Measurements from ENCODE around the gene TRIO.

TRIO gene

DNA sequence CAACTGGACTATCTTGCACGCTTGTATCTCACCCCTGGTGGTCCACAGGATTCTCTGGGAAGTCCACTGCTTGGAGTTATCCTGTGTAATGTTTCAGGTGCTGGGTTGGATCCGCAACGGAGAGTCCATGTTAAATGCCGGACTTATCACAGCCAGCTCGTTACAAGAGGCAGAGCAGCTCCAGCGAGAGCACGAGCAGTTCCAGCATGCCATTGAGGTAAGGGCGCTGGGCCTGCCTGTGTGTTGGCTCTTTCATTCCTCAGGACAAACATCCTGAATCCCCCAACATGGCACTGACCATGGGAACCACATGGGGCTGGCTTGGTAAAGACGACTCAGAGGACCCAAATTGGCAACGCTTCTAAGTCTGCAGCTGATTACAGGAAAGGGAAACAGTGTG is 223.6 kb downstream of the TRIO start:
- H3K4me3 ChIP-seq (ENCODE audit: low read depth, low read length) = no peak overlapping the region
- no peak for DNase-seq (ENCODE audit: low read depth)
- TF ChIP-seq, protein P1, sequence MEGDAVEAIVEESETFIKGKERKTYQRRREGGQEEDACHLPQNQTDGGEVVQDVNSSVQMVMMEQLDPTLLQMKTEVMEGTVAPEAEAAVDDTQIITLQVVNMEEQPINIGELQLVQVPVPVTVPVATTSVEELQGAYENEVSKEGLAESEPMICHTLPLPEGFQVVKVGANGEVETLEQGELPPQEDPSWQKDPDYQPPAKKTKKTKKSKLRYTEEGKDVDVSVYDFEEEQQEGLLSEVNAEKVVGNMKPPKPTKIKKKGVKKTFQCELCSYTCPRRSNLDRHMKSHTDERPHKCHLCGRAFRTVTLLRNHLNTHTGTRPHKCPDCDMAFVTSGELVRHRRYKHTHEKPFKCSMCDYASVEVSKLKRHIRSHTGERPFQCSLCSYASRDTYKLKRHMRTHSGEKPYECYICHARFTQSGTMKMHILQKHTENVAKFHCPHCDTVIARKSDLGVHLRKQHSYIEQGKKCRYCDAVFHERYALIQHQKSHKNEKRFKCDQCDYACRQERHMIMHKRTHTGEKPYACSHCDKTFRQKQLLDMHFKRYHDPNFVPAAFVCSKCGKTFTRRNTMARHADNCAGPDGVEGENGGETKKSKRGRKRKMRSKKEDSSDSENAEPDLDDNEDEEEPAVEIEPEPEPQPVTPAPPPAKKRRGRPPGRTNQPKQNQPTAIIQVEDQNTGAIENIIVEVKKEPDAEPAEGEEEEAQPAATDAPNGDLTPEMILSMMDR (conservative IDR thresholded peaks at IDR 0.05; ENCODE audit: low read depth, low read length) = no peak

DNA sequence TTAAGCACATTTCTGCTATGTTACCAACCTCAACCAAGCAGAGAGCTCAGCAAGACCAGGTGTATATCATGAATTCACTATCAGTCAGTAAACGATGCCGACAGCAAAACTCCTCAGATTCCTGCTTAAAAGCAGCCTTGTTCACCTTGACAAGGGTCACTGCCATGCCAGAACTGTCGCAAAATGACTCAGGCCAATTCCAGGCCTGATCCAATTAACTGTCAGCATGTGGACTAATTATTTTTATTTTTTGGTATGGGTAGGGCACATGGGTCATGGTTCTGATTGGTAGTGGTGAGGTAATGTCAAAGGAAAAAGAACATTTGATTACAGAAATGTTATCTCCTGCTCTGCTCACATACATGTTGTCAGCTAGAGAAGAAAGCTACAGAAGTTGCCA is 224.2 kb downstream of the TRIO start:
- no peak overlapping the region for H3K4me3 ChIP-seq (ENCODE audit: low read depth, low read length)
- TF ChIP-seq, protein P1 (conservative IDR thresholded peaks at IDR 0.05; ENCODE audit: low read depth, low read length) = no peak
- DNase-seq (ENCODE audit: low read depth) = no peak

DNA sequence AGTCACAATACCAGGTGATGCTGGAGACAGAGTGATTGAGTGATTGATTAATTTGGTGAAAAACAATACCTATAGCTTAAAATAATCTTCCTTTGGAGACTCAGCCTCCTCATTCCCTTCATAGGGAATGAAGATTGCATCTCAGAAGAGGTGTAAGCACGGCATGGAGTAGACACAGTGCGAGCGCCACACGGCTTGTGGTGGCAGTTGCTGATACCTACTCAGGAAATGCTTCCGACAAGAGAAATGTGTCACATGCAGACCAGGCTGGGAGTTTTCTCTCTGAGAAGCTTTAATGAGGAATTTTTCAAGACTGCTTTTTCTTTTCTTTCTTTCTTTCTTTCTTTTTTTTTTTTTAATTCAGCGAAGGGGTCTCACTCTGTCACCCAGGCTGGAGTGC is 226.6 kb downstream of the TRIO start:
- TF ChIP-seq, protein P1 (conservative IDR thresholded peaks at IDR 0.05; ENCODE audit: low read depth, low read length) = no peak
- no peak for DNase-seq (ENCODE audit: low read depth)
- no peak overlapping the region for H3K4me3 ChIP-seq (ENCODE audit: low read depth, low read length)

DNA sequence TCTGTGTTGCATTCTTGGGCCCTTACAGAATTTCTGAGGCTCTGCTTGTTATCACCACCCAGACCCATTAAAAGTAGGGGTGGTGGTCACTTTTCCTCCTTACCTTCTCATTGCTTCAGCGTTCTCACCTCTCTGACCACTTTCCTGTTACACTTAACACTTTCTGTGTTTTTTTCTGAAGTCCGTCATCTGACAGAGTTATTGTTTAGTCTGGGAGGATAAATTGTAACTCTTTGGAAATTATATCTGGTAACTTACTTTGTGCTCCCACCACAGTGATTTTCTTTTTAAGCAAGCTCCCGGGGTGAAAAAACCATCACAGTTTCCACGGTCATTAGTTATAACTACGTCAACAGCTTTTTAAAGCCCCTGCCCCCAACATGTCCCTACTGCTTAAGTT is 227.2 kb downstream of the TRIO start:
- TF ChIP-seq, protein P1 (conservative IDR thresholded peaks at IDR 0.05; ENCODE audit: low read depth, low read length) = no peak
- no peak overlapping the region for H3K4me3 ChIP-seq (ENCODE audit: low read depth, low read length)
- no peak for DNase-seq (ENCODE audit: low read depth)

DNA sequence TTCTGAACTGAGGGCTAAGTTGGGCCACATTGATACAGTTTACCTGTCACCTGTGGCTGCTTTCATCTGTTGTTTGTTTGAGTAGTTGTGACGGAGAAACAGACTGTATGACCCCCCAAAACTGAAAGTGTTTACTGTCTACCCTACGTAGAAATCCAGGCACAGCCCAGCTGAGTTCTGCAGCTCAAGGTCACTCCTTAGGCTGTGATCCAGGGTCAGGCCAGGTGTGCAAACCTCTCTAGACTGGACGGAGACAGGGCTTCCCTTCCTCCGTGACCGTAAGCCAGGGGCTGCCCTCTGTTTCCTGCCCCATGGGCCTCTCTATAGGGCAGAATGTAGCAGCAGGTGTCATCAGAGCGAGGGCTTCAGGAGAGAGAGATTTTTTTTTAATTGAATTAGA is 230.5 kb downstream of the TRIO start:
- TF ChIP-seq, protein P1 (conservative IDR thresholded peaks at IDR 0.05; ENCODE audit: low read depth, low read length) = no peak
- H3K4me3 ChIP-seq (ENCODE audit: low read depth, low read length) = no peak overlapping the region
- DNase-seq (ENCODE audit: low read depth) = no peak

DNA sequence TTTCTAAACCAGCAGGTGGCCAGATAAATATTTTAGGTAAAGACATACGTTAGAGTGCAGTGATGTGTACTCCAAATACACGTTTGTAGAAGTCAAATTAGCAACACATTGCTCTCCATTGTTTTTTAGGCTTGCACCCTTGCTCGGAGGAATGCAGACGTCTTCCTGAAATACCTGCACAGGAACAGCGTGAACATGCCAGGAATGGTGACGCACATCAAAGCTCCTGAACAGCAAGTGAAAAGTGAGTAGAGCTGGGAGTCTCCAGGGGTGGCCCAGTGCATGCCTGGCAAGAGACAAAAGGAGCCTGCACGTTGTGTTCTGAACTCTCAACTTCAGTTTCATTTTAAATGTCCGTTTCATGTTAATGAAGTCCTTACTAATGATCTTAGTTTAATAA is 231.0 kb downstream of the TRIO start:
- TF ChIP-seq, protein P1 (conservative IDR thresholded peaks at IDR 0.05; ENCODE audit: low read depth, low read length) = no peak
- no peak overlapping the region for H3K4me3 ChIP-seq (ENCODE audit: low read depth, low read length)
- peak; percentile 31 for DNase-seq (ENCODE audit: low read depth)

DNA sequence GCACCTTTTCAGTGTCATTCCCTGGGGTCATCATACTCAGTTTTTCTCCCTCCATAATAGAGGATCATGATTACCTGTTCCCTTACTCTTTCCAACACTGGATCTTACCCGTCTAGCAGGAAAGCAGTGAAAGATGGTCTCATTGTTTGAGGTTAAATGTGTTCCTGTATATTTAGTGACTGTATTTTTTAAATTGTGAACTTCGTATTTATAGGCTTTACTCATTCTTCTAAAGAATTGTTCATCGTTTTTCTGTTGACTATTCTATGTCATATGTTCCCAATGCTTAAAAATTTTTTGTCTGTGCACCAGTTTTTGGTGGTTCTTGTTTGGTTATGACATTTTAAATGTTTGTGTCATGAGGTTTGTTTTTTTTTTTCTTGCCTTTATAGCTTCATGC is 233.6 kb downstream of the TRIO start:
- DNase-seq (ENCODE audit: low read depth) = no peak
- TF ChIP-seq, protein P1 (conservative IDR thresholded peaks at IDR 0.05; ENCODE audit: low read depth, low read length) = no peak
- no peak overlapping the region for H3K4me3 ChIP-seq (ENCODE audit: low read depth, low read length)

Measured in choroid plexus epithelial cell (primary cell).